Colonic mucosa (tissue), 4 donors: ENCODE measurements around the gene CRHR1. TPM values are rescaled to one million over a fixed set of nuclear protein-coding genes. Genes with fewer than 3 reads are reported as not detected.

Experiments
- DNase-seq: peaks from one replicate; pipeline ENCODE4 v3.0.0-alpha.2; 2020
- H3K27ac ChIP-seq: fragments of 200-600 bp; one replicate; pipeline ENCODE4 v1.8.0; 2021
- H3K27me3 ChIP-seq: fragments of 200-600 bp; one replicate; pipeline ENCODE4 v1.8.0; 2021
- H3K36me3 ChIP-seq: fragments of 200-600 bp; one replicate; pipeline ENCODE4 v1.8.0; 2021
- H3K4me1 ChIP-seq: fragments of 200-600 bp; one replicate; pipeline ENCODE4 v1.8.0; 2021; ENCODE audit warnings: mild to moderate bottlenecking
- H3K4me3 ChIP-seq: fragments of 200-600 bp; one replicate; pipeline ENCODE4 v1.8.0; 2021
- H3K9ac ChIP-seq, 2 donors: one replicate each; pipeline ENCODE4 v1.7.0; 2013; ENCODE audit warnings: control low read depth in 2 of 2, low read depth in 2 of 2, low read length in 2 of 2
- H3K9me3 ChIP-seq: fragments of 200-600 bp; one replicate; pipeline ENCODE4 v1.8.0; 2021
- intact Hi-C: fragments of 100-400 bp; cut with DNase I; formaldehyde crosslinking; loops from one replicate; pipeline ENCODE4 v1.14.1; 2022
- total RNA-seq, 2 donors: library from RNA; stranded (reverse); fragmentation: NEBNext Ultra II Directional in 1 of 2; extraction: Animal tissue kit (Norgen Biotek cat#: 25700) in 1 of 2; gene quantifications; one replicate each; pipeline ENCODE4 v1.2.1, GENCODE V29; 2021
- TF ChIP-seq, protein P1 (sequence below): fragments of 200-600 bp; IDR thresholded peaks from one replicate; pipeline ENCODE4 v1.8.0; 2022; ENCODE audit warnings: antibody characterized with exemption, mild to moderate bottlenecking
- donor health status: healthy.
- donor health status: DM: no; HTN: no; CAD: no.
- donor health status: DM: no; HTN: no; CAD: no.

The CRHR1 gene
- total RNA-seq, 2 donors from 2014 or later = not detected

DNA sequence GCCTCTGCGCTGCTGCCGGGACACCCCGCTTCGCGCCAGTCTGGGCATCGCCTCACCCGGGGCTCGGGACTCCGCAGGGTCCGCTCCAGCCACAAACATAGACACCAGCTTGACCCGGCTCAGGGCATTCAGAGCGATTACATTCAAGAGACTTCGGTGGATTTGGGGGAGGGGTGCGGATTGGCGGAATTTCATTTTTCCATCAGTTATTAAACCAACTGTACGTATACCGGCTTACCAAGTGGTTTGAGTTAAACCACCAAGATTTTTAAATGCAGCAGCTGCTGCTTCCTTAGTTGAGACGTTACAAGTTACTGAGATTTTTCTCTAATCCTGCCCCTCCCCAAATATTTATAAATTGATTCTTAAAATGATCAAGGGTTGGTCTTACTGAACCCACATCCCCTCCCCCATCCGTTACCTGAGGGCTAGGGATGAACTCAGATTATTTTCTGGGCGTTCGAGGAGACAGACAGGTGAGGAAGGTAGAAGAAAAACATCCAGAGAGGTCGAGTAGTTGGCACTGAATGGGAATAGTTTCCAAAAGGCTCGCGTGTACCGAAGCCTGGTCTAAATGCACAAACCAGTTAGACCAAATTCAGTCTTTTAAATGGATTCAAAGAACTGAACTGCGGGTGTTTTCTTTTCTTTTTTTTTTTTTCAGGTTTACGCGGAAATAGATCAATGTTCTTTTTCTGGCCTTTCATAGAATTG, 1.5 kb downstream of the CRHR1 start:
- Histone ChIP-seq H3K9me3 (no peaks in the 10 kb centered on the region), H3K27me3 (peaks cover 51% of the 10 kb centered on the region), H3K4me1 (peaks cover 4% of the 10 kb centered on the region), H3K4me3 (peak overlapping the region; percentile 28), H3K36me3 (no peaks in the 10 kb centered on the region), H3K9ac (peak overlapping the region in 1 of 2 donors; percentile 12), H3K27ac (no peak overlapping the region)
- intact Hi-C loops = no loop called here
- no peak for DNase-seq
- TF ChIP-seq, protein P1, sequence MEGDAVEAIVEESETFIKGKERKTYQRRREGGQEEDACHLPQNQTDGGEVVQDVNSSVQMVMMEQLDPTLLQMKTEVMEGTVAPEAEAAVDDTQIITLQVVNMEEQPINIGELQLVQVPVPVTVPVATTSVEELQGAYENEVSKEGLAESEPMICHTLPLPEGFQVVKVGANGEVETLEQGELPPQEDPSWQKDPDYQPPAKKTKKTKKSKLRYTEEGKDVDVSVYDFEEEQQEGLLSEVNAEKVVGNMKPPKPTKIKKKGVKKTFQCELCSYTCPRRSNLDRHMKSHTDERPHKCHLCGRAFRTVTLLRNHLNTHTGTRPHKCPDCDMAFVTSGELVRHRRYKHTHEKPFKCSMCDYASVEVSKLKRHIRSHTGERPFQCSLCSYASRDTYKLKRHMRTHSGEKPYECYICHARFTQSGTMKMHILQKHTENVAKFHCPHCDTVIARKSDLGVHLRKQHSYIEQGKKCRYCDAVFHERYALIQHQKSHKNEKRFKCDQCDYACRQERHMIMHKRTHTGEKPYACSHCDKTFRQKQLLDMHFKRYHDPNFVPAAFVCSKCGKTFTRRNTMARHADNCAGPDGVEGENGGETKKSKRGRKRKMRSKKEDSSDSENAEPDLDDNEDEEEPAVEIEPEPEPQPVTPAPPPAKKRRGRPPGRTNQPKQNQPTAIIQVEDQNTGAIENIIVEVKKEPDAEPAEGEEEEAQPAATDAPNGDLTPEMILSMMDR = no peak

DNA sequence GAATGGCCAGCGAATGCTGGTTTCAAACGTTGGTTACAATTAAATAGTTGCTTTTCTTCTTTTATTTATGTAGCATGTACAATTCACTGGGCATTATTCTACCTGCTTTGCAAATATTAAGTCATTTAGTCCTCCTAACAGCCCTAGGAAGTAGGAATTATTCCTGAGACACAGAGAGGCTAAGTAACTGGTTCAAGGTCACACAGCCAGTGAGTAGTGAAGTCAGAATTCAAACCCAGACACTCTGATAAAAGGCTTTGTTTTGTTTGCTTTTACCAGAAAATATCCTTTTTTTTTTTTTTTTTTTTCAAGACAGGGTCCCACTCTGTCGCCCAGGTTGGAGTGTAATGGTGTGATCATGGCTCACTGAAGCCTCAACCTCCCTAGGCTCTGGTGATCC, 2.2 kb downstream of the CRHR1 start:
- H3K4me1 ChIP-seq = peaks cover 4% of the 10 kb centered on the region
- no peak overlapping the region for H3K9ac ChIP-seq
- peaks cover 51% of the 10 kb centered on the region for H3K27me3 ChIP-seq
- H3K4me3 ChIP-seq = no peak overlapping the region
- no peak overlapping the region for H3K27ac ChIP-seq
- TF ChIP-seq, protein P1 = no peak
- H3K9me3 ChIP-seq = no peaks in the 10 kb centered on the region
- intact Hi-C loops = no loop called here
- DNase-seq = no peak
- no peaks in the 10 kb centered on the region for H3K36me3 ChIP-seq

DNA sequence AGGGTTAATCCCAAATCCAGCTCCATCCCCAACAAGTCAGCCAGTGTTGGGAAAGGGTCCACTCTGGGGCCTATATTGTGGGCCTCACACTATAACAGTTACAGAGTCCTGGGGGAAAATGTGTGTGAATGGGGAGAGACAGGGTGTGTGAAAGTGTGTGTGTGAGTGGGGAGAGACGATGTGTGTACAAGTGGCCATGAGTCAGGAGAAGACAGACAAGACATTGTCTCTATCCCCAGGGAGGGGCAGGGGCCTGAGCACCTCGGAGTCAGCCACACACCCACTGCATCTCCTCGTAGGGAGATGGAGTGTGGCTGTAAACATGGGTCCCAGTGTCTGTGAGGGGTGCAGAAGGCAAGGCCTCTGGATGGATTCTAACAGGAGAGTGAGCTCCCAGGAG, 2.9 kb downstream of the CRHR1 start:
- H3K27me3 ChIP-seq = peaks cover 48% of the 10 kb centered on the region
- no peak overlapping the region for H3K9ac ChIP-seq
- H3K27ac ChIP-seq = no peak overlapping the region
- no peak overlapping the region for H3K4me3 ChIP-seq
- no peaks in the 10 kb centered on the region for H3K36me3 ChIP-seq
- no peak for DNase-seq
- H3K4me1 ChIP-seq = peaks cover 4% of the 10 kb centered on the region
- intact Hi-C loops = no loop called here
- TF ChIP-seq, protein P1 = no peak
- no peaks in the 10 kb centered on the region for H3K9me3 ChIP-seq

DNA sequence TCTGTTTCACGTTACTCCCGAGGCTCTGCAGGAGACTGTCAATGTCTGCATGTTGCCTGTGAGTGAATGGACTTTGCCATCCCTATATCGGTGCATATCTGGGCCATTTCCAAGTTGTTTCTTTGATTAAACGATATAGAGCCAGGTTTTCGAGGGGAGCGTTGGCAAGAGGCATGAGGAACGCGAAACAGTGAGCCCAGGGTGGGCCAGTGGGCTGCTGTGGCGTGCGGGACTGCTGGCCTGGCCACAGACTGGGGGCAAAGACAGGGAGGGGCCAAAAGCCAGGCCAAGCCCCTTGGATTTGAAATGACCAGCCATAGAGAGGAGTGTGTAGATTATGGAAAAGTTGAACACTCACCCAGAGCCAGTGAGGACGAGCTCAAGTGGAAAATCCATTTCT, 3.5 kb downstream of the CRHR1 start:
- no peak overlapping the region for H3K9ac ChIP-seq
- TF ChIP-seq, protein P1 = no peak
- intact Hi-C loops = no loop called here
- no peaks in the 10 kb centered on the region for H3K36me3 ChIP-seq
- no peak for DNase-seq
- H3K27me3 ChIP-seq = peaks cover 42% of the 10 kb centered on the region
- peaks cover 4% of the 10 kb centered on the region for H3K4me1 ChIP-seq
- H3K27ac ChIP-seq = no peak overlapping the region
- no peak overlapping the region for H3K4me3 ChIP-seq
- H3K9me3 ChIP-seq = no peaks in the 10 kb centered on the region

DNA sequence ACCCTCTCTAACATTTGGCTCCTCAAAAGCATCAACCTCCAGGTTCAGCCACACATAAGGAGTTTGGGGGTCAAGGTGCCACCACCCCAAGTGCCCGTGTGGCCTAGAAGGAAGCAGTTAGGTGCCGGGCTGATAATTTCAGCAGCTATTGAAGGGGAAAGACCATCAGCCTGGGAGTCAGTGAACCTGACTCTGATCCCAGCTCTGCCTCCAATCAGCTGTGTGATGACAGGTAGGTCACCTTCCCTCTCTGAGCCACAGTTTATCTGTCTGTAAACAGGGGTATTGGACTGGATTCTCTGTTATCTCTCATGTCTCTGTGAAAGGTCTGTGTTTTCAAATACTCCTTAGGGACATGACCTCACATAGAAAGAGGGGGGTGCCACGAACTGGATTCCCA, 3.9 kb downstream of the CRHR1 start:
- H3K9ac ChIP-seq = no peak overlapping the region
- peaks cover 4% of the 10 kb centered on the region for H3K4me1 ChIP-seq
- peaks cover 38% of the 10 kb centered on the region for H3K27me3 ChIP-seq
- intact Hi-C loops = no loop called here
- TF ChIP-seq, protein P1 = no peak
- H3K36me3 ChIP-seq = no peaks in the 10 kb centered on the region
- H3K9me3 ChIP-seq = no peaks in the 10 kb centered on the region
- no peak for DNase-seq
- no peak overlapping the region for H3K27ac ChIP-seq
- no peak overlapping the region for H3K4me3 ChIP-seq
